SU-DHL-6 (cell line): ENCODE data around the gene MMP17.

Experiments
- EZH2phosphoT487 ChIP-seq: fragments of 200-600 bp; sonication (generic), shearing (Covaris generic); conservative IDR thresholded peaks from 2 replicates; pipeline ENCODE4 v1.6.1; 2018; ENCODE audit warnings: mild to moderate bottlenecking, antibody characterized with exemption, low read length, moderate library complexity, mixed read lengths
- TF ChIP-seq, protein P1 (sequence below): fragments of 200-600 bp; sonication (generic); IDR thresholded peaks from one replicate; pipeline ENCODE4 v1.5.1; 2017; ENCODE audit warnings: antibody characterized with exemption, mild to moderate bottlenecking, low read length, moderate library complexity; ENCODE audit not compliant: insufficient read depth, poor library complexity, severe bottlenecking

DNA sequence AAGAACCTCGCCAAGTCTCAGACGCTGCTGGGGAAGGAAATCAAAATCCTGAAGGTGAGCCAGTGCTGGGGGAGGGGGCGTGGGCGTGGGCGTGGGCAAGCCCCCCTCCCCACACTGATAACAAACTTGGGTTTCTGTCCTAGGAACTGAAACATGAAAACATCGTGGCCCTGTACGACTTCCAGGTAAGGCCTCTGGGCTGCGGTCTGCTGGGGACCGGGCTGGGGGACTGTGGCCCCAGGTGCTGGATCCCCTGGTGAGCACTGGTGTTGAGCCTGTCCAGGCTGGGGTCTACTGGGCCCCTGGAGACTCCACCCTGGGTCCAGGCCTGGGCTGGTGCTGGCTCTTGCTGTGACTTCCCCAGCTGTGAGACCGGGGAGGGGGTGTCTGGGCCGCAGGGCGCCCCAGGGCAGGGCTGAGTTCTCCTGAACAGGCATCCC lies 67.5 kb downstream of the MMP17 start:
- TF ChIP-seq, protein P1, sequence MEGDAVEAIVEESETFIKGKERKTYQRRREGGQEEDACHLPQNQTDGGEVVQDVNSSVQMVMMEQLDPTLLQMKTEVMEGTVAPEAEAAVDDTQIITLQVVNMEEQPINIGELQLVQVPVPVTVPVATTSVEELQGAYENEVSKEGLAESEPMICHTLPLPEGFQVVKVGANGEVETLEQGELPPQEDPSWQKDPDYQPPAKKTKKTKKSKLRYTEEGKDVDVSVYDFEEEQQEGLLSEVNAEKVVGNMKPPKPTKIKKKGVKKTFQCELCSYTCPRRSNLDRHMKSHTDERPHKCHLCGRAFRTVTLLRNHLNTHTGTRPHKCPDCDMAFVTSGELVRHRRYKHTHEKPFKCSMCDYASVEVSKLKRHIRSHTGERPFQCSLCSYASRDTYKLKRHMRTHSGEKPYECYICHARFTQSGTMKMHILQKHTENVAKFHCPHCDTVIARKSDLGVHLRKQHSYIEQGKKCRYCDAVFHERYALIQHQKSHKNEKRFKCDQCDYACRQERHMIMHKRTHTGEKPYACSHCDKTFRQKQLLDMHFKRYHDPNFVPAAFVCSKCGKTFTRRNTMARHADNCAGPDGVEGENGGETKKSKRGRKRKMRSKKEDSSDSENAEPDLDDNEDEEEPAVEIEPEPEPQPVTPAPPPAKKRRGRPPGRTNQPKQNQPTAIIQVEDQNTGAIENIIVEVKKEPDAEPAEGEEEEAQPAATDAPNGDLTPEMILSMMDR: no peak
- no peak for TF ChIP-seq EZH2phosphoT487
